GM12878 (cell line): Measurements from ENCODE around the gene HNRNPM. TPM values are rescaled to one million over a fixed set of nuclear protein-coding genes. Genes with fewer than 3 reads are reported as not detected.

ENCODE experiments used
- ATAC-seq: fragments of 200-7000 bp; cut with Tn5 transposase; 3 replicates; pipeline ENCODE4 v1.9.1; 2020; ENCODE audit warnings: mild to moderate bottlenecking, moderate library complexity
- BruUV-seq: library from RNA; stranded (reverse); fragments of 400-500 nt; replicated peaks from 2 replicates; lab custom pipeline; 2021; lab: Mats Ljungman, UMichigan
- CTCF ChIA-PET: fragments of 300-600 bp; sonication (Branson Sonifier 250); formaldehyde crosslinking; extraction: SDS; loops from one replicate; lab custom pipeline; 2021; ENCODE audit warnings: inconsistent platforms; lab: Yijun Ruan, JAX
- POLR2A ChIA-PET: fragments of 350-600 bp; formaldehyde crosslinking; extraction: SDS; loops from one replicate; lab custom pipeline; 2021; ENCODE audit warnings: inconsistent platforms; lab: Charles Lee
- RAD21 ChIA-PET: fragments of 300-600 bp; sonication (Branson Sonifier 250); formaldehyde crosslinking; loops from one replicate; lab custom pipeline; 2023; ENCODE audit warnings: antibody characterized with exemption; ENCODE audit not compliant: unreplicated experiment; lab: Charles Lee
- SMC1A ChIA-PET: fragments of 300-600 bp; sonication (Branson Sonifier 250); formaldehyde crosslinking; loops from one replicate; lab custom pipeline; 2023; ENCODE audit not compliant: unreplicated experiment, uncharacterized antibody; lab: Charles Lee
- DNase-seq: peaks from one replicate; pipeline ENCODE4 v3.0.0-alpha.2; 2011; ENCODE audit warnings: low read depth, low spot score
- FAIRE-seq: peaks from 3 replicates; lab custom pipeline; 2011; peaks lifted over from hg19 to GRCh38; lab: Jason Lieb, UNC
- H2AFZ ChIP-seq: 2 replicates; pipeline ENCODE4 v1.6.0; 2011; ENCODE audit warnings: low read depth, low read length, control low read depth; ENCODE audit not compliant: control insufficient read depth
- H3K27ac ChIP-seq: 2 replicates; pipeline ENCODE4 v1.5.1; 2011; ENCODE audit warnings: control low read depth; ENCODE audit not compliant: control insufficient read depth, insufficient read depth
- H3K27me3 ChIP-seq, 2 experiments: replicated peaks in 1 of 2; 2 replicates each; pipeline versions ENCODE4 v1.6.0 to v1.6.1; 2011; ENCODE audit warnings: low read length in 1 of 2; ENCODE audit not compliant: control insufficient read depth in 2 of 2, insufficient read depth in 2 of 2
- H3K36me3 ChIP-seq, 2 experiments: 2 replicates each; pipeline ENCODE4 v1.5.1; 2011; ENCODE audit warnings: low read length in 1 of 2; ENCODE audit not compliant: control insufficient read depth in 2 of 2, insufficient read depth in 2 of 2
- H3K4me1 ChIP-seq: 2 replicates; pipeline ENCODE4 v1.6.1; 2011; ENCODE audit warnings: mild to moderate bottlenecking, low read length, moderate library complexity, mixed read lengths; ENCODE audit not compliant: control insufficient read depth, insufficient read depth
- H3K4me2 ChIP-seq: 2 replicates; pipeline ENCODE4 v1.6.0; 2011; ENCODE audit warnings: control low read depth; ENCODE audit not compliant: control insufficient read depth, insufficient read depth
- H3K4me3 ChIP-seq: fragments of 200-600 bp; sonication (generic); 2 replicates; pipeline ENCODE4 v1.5.1; 2016
- H3K79me2 ChIP-seq: 2 replicates; pipeline ENCODE4 v1.6.0; 2011; ENCODE audit warnings: low read length; ENCODE audit not compliant: control insufficient read depth, insufficient read depth
- H3K9ac ChIP-seq: 2 replicates; pipeline ENCODE4 v1.8.0; 2011; ENCODE audit warnings: low read length, control low read depth, mixed read lengths; ENCODE audit not compliant: control insufficient read depth, insufficient read depth
- H3K9me3 ChIP-seq: replicated peaks from 3 replicates; pipeline ENCODE4 v1.5.1; 2011; ENCODE audit warnings: mild to moderate bottlenecking, low read length; ENCODE audit not compliant: control insufficient read depth, insufficient read depth
- H4K20me1 ChIP-seq: 2 replicates; pipeline ENCODE4 v1.6.0; 2011; ENCODE audit not compliant: control insufficient read depth, insufficient read depth
- CREM ChIP-seq: IDR thresholded peaks from 2 replicates; pipeline ENCODE4 v1.6.1; 2014; ENCODE audit warnings: antibody characterized with exemption, low read depth
- NFIC ChIP-seq: IDR thresholded peaks from 2 replicates; pipeline ENCODE4 v1.6.1; 2012; ENCODE audit warnings: low read depth, mild to moderate bottlenecking, inconsistent platforms, low read length, moderate library complexity
- POLR2A ChIP-seq: IDR thresholded peaks from 2 replicates; pipeline ENCODE4 v1.6.1; 2011; ENCODE audit warnings: low read depth, mild to moderate bottlenecking, low read length
- TARDBP ChIP-seq: IDR thresholded peaks from 2 replicates; pipeline ENCODE4 v1.6.1; 2016; ENCODE audit warnings: borderline replicate concordance
- WGBS: methylation state at CpG from one replicate; pipeline ENCODE4 v1.1.6; 2016; ENCODE audit warnings: low lambda C conversion rate; ENCODE audit not compliant: insufficient replicate concordance, insufficient coverage; ENCODE audit errors: missing lambda C conversion rate; 5-methylcytosine and 5-hydroxymethylcytosine counted together
- in situ Hi-C: fragments of 300-500 bp; cut with MboI; formaldehyde crosslinking; loops from 9 replicates; pipeline ENCODE4 v1.14.3; 2018; ENCODE audit warnings: mixed read lengths
- intact Hi-C: fragments of 100-400 bp; cut with micrococcal nuclease; formaldehyde crosslinking; loops from one replicate; pipeline ENCODE4 v1.14.2; 2022; ENCODE audit not compliant: unreplicated experiment
- polyA plus RNA-seq, 11 experiments: library from polyadenylated mRNA; depleted of rRNA in 4 of 11; unstranded in 6 of 11; stranded (reverse) in 5 of 11; fragments of >200 nt; fragmentation: Nextera tagmentation in 4 of 11; fragmentation: Illumina TruSeq in 1 of 11; extraction: Ambion mirVana in 4 of 11; extraction: Trizol in 1 of 11; gene quantifications; 1 replicate in 1 of 11; 2 replicates in 10 of 11; pipeline versions ENCODE4 v1.2.1 to v1.2.3, GENCODE V29; 2011 to 2016; ENCODE audit warnings: inconsistent platforms in 2 of 11, missing spikeins in 2 of 11, low read depth in 1 of 11
- total RNA-seq, 4 experiments: library from RNA; depleted of rRNA in 3 of 4; stranded (reverse); fragments of >200 nt in 3 of 4; fragmentation: Illumina TruSeq in 1 of 4; extraction: Trizol in 1 of 4; gene quantifications; 2 replicates each; pipeline versions ENCODE4 v1.2.1 to v1.2.3, GENCODE V29; 2013 to 2021

Gene HNRNPM
- total and polyA plus RNA-seq, 10 of the 15 experiments (the other 5 are each of a cell fraction or from before 2014, with no cell fraction given), result 14.3 to 415 (median 198) TPM

DNA sequence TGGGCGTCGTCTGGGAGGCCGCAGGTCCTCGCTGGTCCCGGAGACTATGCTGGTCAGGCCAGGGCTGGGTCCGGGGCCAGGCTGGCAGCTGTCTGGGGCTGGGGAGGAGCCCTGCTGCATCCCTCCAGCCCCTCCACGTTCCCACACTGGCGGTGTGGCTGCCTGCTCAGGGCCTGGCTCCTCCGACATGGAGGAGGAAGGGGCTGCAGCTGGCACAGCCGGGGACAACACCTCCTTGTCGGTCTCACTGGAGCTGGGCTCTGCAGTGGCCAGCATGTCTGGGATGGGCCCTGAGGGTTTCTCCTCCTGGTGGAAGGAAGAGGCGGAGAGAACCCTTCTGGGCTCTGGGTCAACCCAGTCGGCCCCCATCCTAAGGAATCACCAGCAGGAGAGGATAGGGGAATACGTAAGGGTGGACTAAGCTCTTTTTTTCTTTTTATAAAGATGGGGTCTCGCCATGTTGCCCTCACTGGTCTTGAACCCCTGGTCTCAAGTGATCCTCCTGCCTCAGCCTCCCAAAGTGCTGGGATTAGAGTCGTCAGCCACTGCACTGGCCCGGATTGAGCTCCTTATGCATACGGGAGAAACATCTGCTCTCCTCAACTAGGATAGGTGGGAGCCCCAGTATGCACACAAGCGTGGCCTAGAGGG is 68.4 kb downstream of the HNRNPM start:
- Histone ChIP-seq H3K4me2 (peak overlapping the region; percentile 97), H3K36me3 (no peaks in the 10 kb centered on the region), H3K4me1 (peaks cover 11% of the 10 kb centered on the region; the same call in 1 of the 2 replicates), H3K9ac (peak overlapping the region; percentile 86), H3K79me2 (peaks cover 2% of the 10 kb centered on the region), H2AFZ (peak overlapping the region; percentile 79), H3K4me3 (peak overlapping the region; percentile 67), H3K27me3 (no peaks in the 10 kb centered on the region), H4K20me1 (no peaks in the 10 kb centered on the region), H3K27ac (peak overlapping the region; percentile 97), H3K9me3 (no peaks in the 10 kb centered on the region)
- ChIA-PET SMC1A (interaction anchor here (0.8 to 1.5 kb wide), 5 partner anchors 14 to 101 kb away, joined by 3 to 5 read pairs (median 4); partner anchors contain the start of gene HNRNPM), POLR2A (interaction anchor here (0.6 to 2.0 kb wide), 9 partner anchors 7 to 123 kb away, joined by 3 to 11 read pairs (median 6); partner anchors contain the start of genes HNRNPM, MARCHF2, MYO1F and RAB11B), RAD21 (interaction anchor here (1.2 to 2.5 kb wide), 7 partner anchors 63 to 123 kb away, joined by 3 to 17 read pairs (median 5); partner anchors contain the start of genes MARCHF2, MYO1F and RAB11B), CTCF (interaction anchor here (0.6 to 1.9 kb wide), 10 partner anchors 64 to 636 kb away, joined by 3 to 18 read pairs (median 4); partner anchors contain the start of genes HNRNPM, MARCHF2, RAB11B and TIMM44)
- intact Hi-C loops, result no loop called here
- TF ChIP-seq TARDBP (0 out of 2 replicates have a peak, but pooled peaks have one; percentile 19), POLR2A (0 out of 2 replicates have a peak, but pooled peaks have one; percentile 30), NFIC (no peak), CREM (no peak)
- FAIRE-seq, result no peak
- no peak for ATAC-seq
- DNase-seq, result no peak
- in situ Hi-C loops, result no loop called here
- WGBS, result 57% methylated on average over 19 of the region's 19 CpGs
- no TSS peak for BruUV-seq
